Keratinocyte (primary cell): Measurements from ENCODE around the gene FOXP2. TPM values are rescaled to one million over a fixed set of nuclear protein-coding genes. Genes with fewer than 3 reads are reported as not detected.

Experiments
- DNase-seq: peaks from one replicate; pipeline ENCODE4 v3.0.0-alpha.2; 2011; ENCODE audit warnings: low read depth, missing footprints, low spot score
- FAIRE-seq: peaks from 2 replicates; lab custom pipeline; 2011; peaks lifted over from hg19 to GRCh38; lab: Jason Lieb, UNC
- H2AFZ ChIP-seq: 2 replicates; pipeline ENCODE4 v1.6.0; 2012; ENCODE audit warnings: low read length, control low read depth, inconsistent platforms; ENCODE audit not compliant: control insufficient read depth
- H3K27ac ChIP-seq: 2 replicates; pipeline ENCODE4 v1.5.1; 2011; ENCODE audit warnings: low read length; ENCODE audit not compliant: control insufficient read depth, insufficient read depth
- H3K27me3 ChIP-seq: 3 replicates; pipeline ENCODE4 v1.6.0; 2011; ENCODE audit warnings: low read length; ENCODE audit not compliant: control insufficient read depth, insufficient read depth; ENCODE audit errors: extremely low read depth
- H3K36me3 ChIP-seq, 2 experiments: 2 replicates in 1 of 2; 3 replicates in 1 of 2; pipeline ENCODE4 v1.5.1; 2011; ENCODE audit warnings: low read length in 2 of 2, mild to moderate bottlenecking in 1 of 2; ENCODE audit not compliant: control insufficient read depth in 2 of 2, insufficient read depth in 2 of 2; ENCODE audit errors: extremely low read depth in 1 of 2
- H3K4me1 ChIP-seq: 3 replicates; pipeline ENCODE4 v1.5.1; 2011; ENCODE audit warnings: low read length; ENCODE audit not compliant: control insufficient read depth, insufficient read depth; ENCODE audit errors: extremely low read depth
- H3K4me2 ChIP-seq: 3 replicates; pipeline ENCODE4 v1.6.0; 2011; ENCODE audit warnings: low read depth, low read length; ENCODE audit not compliant: control insufficient read depth, insufficient read depth; ENCODE audit errors: extremely low read depth
- H3K4me3 ChIP-seq, 3 experiments: fragments of 200-600 bp in 1 of 3; sonication (generic) in 1 of 3; 2 replicates in 2 of 3; 3 replicates in 1 of 3; pipeline ENCODE4 v1.5.1; 2011 to 2016; ENCODE audit warnings: low read length in 3 of 3, mild to moderate bottlenecking in 3 of 3, control low read depth in 2 of 3, inconsistent platforms in 1 of 3, low read depth in 1 of 3, mixed read lengths in 1 of 3, mixed run types in 1 of 3, moderate library complexity in 1 of 3; ENCODE audit not compliant: control insufficient read depth in 2 of 3, insufficient read depth in 2 of 3; ENCODE audit errors: extremely low read depth in 1 of 3
- H3K79me2 ChIP-seq: 2 replicates; pipeline ENCODE4 v1.6.0; 2012; ENCODE audit warnings: low read length; ENCODE audit not compliant: control insufficient read depth, insufficient read depth
- H3K9ac ChIP-seq: 3 replicates; pipeline ENCODE4 v1.6.0; 2011; ENCODE audit warnings: low read length; ENCODE audit not compliant: control insufficient read depth, insufficient read depth; ENCODE audit errors: extremely low read depth
- H3K9me1 ChIP-seq: 3 replicates; pipeline ENCODE4 v1.6.0; 2011; ENCODE audit warnings: low read length; ENCODE audit not compliant: control insufficient read depth, insufficient read depth; ENCODE audit errors: extremely low read depth
- H3K9me3 ChIP-seq: 2 replicates; pipeline ENCODE4 v1.5.1; 2012; ENCODE audit warnings: low read depth, low read length; ENCODE audit not compliant: control insufficient read depth
- H4K20me1 ChIP-seq: 3 replicates; pipeline ENCODE4 v1.6.0; 2011; ENCODE audit warnings: low read length; ENCODE audit not compliant: control insufficient read depth, insufficient read depth; ENCODE audit errors: extremely low read depth
- EZH2 ChIP-seq: IDR thresholded peaks from one replicate; pipeline ENCODE4 v1.6.1; 2012; ENCODE audit warnings: inconsistent platforms, mild to moderate bottlenecking, low read length, moderate library complexity
- dilution Hi-C: fragments of 300-500 bp; cut with MboI; formaldehyde crosslinking; loops from one replicate; pipeline ENCODE4 v1.7.0; 2020; ENCODE audit warnings: low sequenced_read_pairs; ENCODE audit not compliant: extremely low pct_ligation_motif_present
- polyA plus RNA-seq, 5 experiments: library from polyadenylated mRNA; depleted of rRNA in 3 of 5; stranded (reverse) in 3 of 5; stranded (forward) in 1 of 5; unstranded in 1 of 5; fragments of >200 nt; gene quantifications; 1 replicate in 1 of 5; 2 replicates in 3 of 5; 3 replicates in 1 of 5; pipeline versions ENCODE4 v1.2.1 to v1.2.3, GENCODE V29; 2011 to 2012; ENCODE audit warnings: missing spikeins in 2 of 5, low read depth in 1 of 5, low replicate concordance in 1 of 5
- TF ChIP-seq, protein P1 (sequence below), 3 experiments: IDR thresholded peaks in 1 of 3; conservative IDR thresholded peaks in 1 of 3; optimal IDR thresholded peaks in 1 of 3; 2 replicates in 2 of 3; 3 replicates in 1 of 3; pipeline versions ENCODE3 to v1.5.1; 2011; ENCODE audit warnings: low read length in 3 of 3, mild to moderate bottlenecking in 3 of 3, moderate library complexity in 2 of 3, control low read depth in 1 of 3, inconsistent platforms in 1 of 3; ENCODE audit not compliant: insufficient read depth in 2 of 3; ENCODE audit errors: extremely low read depth in 1 of 3

The FOXP2 gene
- polyA plus RNA-seq, 1 donor (not counting 4 experiments of a cell fraction or from before 2014, with no cell fraction given) = 0.98 TPM

DNA sequence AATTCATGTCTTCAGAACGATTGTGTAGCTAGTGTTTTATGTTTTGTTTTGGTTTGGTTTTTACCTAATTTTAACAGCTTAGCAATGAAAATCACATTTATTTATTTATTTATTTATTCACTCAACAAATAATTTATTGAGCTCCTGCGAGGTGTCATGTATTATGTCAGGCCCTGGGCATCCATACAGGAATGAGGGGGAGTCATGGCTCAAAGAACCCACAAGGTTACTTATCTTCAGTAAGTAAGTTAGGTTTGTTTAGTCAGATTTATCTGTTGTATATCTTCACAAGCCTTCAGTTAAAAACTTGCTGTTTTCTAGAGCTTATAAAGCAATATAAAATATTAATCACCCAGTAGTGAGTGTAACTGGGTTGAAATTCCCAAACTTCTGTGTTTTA lies 45.4 kb downstream of the FOXP2 start:
- H3K4me2 ChIP-seq = no peak overlapping the region
- no peaks in the 10 kb centered on the region for H3K9me1 ChIP-seq
- TF ChIP-seq EZH2 = no peak
- TF ChIP-seq, protein P1, sequence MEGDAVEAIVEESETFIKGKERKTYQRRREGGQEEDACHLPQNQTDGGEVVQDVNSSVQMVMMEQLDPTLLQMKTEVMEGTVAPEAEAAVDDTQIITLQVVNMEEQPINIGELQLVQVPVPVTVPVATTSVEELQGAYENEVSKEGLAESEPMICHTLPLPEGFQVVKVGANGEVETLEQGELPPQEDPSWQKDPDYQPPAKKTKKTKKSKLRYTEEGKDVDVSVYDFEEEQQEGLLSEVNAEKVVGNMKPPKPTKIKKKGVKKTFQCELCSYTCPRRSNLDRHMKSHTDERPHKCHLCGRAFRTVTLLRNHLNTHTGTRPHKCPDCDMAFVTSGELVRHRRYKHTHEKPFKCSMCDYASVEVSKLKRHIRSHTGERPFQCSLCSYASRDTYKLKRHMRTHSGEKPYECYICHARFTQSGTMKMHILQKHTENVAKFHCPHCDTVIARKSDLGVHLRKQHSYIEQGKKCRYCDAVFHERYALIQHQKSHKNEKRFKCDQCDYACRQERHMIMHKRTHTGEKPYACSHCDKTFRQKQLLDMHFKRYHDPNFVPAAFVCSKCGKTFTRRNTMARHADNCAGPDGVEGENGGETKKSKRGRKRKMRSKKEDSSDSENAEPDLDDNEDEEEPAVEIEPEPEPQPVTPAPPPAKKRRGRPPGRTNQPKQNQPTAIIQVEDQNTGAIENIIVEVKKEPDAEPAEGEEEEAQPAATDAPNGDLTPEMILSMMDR (optimal IDR thresholded peaks at IDR 0.05 in 1 of 3, IDR thresholded peaks at IDR 0.05 in 1 of 3, conservative IDR thresholded peaks at IDR 0.05 in 1 of 3; ENCODE audit: extremely low read depth in 1 of 3, insufficient read depth in 2 of 3, low read length in 3 of 3) = no peak
- H3K4me3 ChIP-seq = no peak overlapping the region
- DNase-seq (no peak), FAIRE-seq (no peak)
- no peak overlapping the region for H3K27ac ChIP-seq
- no peaks in the 10 kb centered on the region for H3K27me3 ChIP-seq
- dilution Hi-C loops = no loop called here
- no peak overlapping the region for H3K9ac ChIP-seq
- no peak overlapping the region for H2AFZ ChIP-seq
- H3K4me1 ChIP-seq = no peaks in the 10 kb centered on the region
- H4K20me1 ChIP-seq = no peaks in the 10 kb centered on the region
- H3K36me3 ChIP-seq = no peaks in the 10 kb centered on the region
- no peaks in the 10 kb centered on the region for H3K9me3 ChIP-seq
- H3K79me2 ChIP-seq = no peaks in the 10 kb centered on the region

GRCh38 chr7:114466917-114467316 lies 52.3 kb downstream of the FOXP2 start:
- dilution Hi-C loops = no loop called here

More at GRCh38 chr7:114466917-114467316, 52.3 kb downstream of the FOXP2 start:
- no peak overlapping the region for H3K4me2 ChIP-seq
- FAIRE-seq = no peak
- no peak overlapping the region for H3K9ac ChIP-seq
- H3K9me1 ChIP-seq = no peaks in the 10 kb centered on the region
- H3K9me3 ChIP-seq = no peaks in the 10 kb centered on the region
- no peak overlapping the region for H2AFZ ChIP-seq
- no peak overlapping the region for H3K27ac ChIP-seq
- no peak overlapping the region for H3K4me3 ChIP-seq
- no peak for DNase-seq
- no peaks in the 10 kb centered on the region for H3K79me2 ChIP-seq
- no peaks in the 10 kb centered on the region for H4K20me1 ChIP-seq
- no peaks in the 10 kb centered on the region for H3K36me3 ChIP-seq
- TF ChIP-seq, protein P1 (optimal IDR thresholded peaks at IDR 0.05 in 1 of 3, IDR thresholded peaks at IDR 0.05 in 1 of 3, conservative IDR thresholded peaks at IDR 0.05 in 1 of 3; ENCODE audit: extremely low read depth in 1 of 3, insufficient read depth in 2 of 3, low read length in 3 of 3) = no peak
- TF ChIP-seq EZH2 = no peak
- H3K4me1 ChIP-seq = no peaks in the 10 kb centered on the region
- no peaks in the 10 kb centered on the region for H3K27me3 ChIP-seq
